Type B pancreatic cell (in vitro differentiated cells): ENCODE measurements around the gene LRRC26. TPM values are rescaled to one million over a fixed set of nuclear protein-coding genes. Genes with fewer than 3 reads are reported as not detected.

Experiments used
- DNase-seq: peaks from one replicate; pipeline ENCODE4 v3.0.0; 2021; ENCODE audit warnings: mixed read lengths; ENCODE audit not compliant: unreplicated experiment; ENCODE audit errors: extremely low spot score
- H3K27ac Mint-ChIP-seq: 2 replicates; pipeline ENCODE4 v1.8.0; 2021; ENCODE audit warnings: mild to moderate bottlenecking, mixed read lengths
- H3K27me3 Mint-ChIP-seq: 2 replicates; pipeline ENCODE4 v1.8.0; 2021; ENCODE audit warnings: mixed read lengths
- H3K36me3 Mint-ChIP-seq: 2 replicates; pipeline ENCODE4 v1.8.0; 2021; ENCODE audit warnings: mixed read lengths
- H3K4me1 Mint-ChIP-seq: one replicate; pipeline ENCODE4 v1.8.0; 2021; ENCODE audit warnings: mixed read lengths; ENCODE audit not compliant: unreplicated experiment
- H3K4me3 Mint-ChIP-seq: 2 replicates; pipeline ENCODE4 v1.8.0; 2021; ENCODE audit warnings: mild to moderate bottlenecking, mixed read lengths
- H3K9me3 Mint-ChIP-seq: 2 replicates; pipeline ENCODE4 v1.8.0; 2021; ENCODE audit warnings: mixed read lengths
- total RNA-seq: library from RNA; stranded (reverse); gene quantifications from 2 replicates; pipeline ENCODE4 v1.2.1, GENCODE V29; 2021; ENCODE audit warnings: low replicate concordance
- TF ChIP-seq, protein P1 (sequence below): fragments of 200-600 bp; sonication (generic); conservative IDR thresholded peaks from 2 replicates; pipeline ENCODE4 v1.5.0; 2021; ENCODE audit warnings: antibody characterized with exemption, mild to moderate bottlenecking

LRRC26 gene
- total RNA-seq, 1 donor from 2014 or later = 0.77 TPM

DNA sequence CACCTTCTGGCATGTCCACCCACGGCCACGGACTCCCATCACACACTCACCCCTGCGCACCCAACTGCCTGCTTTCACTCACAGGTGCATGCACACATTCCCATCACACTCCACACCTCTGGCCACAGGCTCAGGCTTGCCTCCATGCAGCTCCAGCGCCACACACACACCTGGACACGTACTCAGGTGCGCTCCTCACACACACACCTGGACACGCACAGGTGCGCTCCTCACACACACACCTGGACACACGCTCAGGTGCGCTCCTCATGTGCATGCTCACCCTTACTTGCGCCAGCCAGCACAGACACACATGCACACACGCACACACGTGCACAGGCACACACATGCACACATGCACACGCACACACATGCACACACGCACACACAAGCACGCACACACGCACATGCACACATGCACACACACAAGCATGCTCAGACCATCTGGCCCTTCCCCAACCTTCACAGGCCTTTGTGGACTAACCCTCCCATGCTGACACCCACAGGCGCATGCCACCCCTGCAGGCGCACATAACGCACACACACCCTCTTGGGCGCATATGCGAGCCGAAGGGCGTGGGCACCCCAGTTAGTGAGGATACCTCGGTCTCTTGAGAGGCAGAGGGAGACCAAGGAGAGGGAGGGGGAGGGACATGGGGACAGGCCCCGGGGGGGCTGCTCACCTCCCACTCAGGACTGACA is 22.6 kb downstream of the LRRC26 start:
- no peaks in the 10 kb centered on the region for H3K4me1 Mint-ChIP-seq
- H3K27ac Mint-ChIP-seq = peak overlapping the region; percentile 58
- no peaks in the 10 kb centered on the region for H3K36me3 Mint-ChIP-seq
- no peak for DNase-seq
- TF ChIP-seq, protein P1, sequence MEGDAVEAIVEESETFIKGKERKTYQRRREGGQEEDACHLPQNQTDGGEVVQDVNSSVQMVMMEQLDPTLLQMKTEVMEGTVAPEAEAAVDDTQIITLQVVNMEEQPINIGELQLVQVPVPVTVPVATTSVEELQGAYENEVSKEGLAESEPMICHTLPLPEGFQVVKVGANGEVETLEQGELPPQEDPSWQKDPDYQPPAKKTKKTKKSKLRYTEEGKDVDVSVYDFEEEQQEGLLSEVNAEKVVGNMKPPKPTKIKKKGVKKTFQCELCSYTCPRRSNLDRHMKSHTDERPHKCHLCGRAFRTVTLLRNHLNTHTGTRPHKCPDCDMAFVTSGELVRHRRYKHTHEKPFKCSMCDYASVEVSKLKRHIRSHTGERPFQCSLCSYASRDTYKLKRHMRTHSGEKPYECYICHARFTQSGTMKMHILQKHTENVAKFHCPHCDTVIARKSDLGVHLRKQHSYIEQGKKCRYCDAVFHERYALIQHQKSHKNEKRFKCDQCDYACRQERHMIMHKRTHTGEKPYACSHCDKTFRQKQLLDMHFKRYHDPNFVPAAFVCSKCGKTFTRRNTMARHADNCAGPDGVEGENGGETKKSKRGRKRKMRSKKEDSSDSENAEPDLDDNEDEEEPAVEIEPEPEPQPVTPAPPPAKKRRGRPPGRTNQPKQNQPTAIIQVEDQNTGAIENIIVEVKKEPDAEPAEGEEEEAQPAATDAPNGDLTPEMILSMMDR = no peak
- H3K9me3 Mint-ChIP-seq = no peaks in the 10 kb centered on the region
- no peak overlapping the region for H3K4me3 Mint-ChIP-seq
- H3K27me3 Mint-ChIP-seq = peaks cover 31% of the 10 kb centered on the region

DNA sequence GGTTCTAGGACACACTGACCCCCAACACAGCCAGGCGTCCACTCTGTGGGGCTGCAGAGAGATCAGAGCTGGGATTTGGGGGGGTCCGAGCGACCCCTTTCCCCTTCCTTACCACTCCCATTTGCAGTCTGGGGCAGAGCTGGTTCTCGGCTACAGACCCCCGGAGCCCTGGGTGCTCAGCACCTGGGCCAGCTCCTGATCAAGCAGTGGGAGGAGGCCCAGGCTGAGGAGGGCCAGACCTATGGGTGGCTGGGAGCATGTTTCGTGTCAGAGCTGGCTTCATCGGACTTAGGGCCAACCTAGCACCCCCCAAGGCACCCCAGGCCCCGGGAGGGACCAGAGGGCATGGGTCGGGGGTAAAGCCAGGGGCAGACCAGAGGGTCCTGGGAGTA is 23.3 kb downstream of the LRRC26 start:
- no peak for DNase-seq
- H3K4me3 Mint-ChIP-seq = no peak overlapping the region
- H3K4me1 Mint-ChIP-seq = no peaks in the 10 kb centered on the region
- H3K9me3 Mint-ChIP-seq = no peaks in the 10 kb centered on the region
- peaks cover 35% of the 10 kb centered on the region for H3K27me3 Mint-ChIP-seq
- no peak overlapping the region for H3K27ac Mint-ChIP-seq
- TF ChIP-seq, protein P1 = no peak
- H3K36me3 Mint-ChIP-seq = no peaks in the 10 kb centered on the region

DNA sequence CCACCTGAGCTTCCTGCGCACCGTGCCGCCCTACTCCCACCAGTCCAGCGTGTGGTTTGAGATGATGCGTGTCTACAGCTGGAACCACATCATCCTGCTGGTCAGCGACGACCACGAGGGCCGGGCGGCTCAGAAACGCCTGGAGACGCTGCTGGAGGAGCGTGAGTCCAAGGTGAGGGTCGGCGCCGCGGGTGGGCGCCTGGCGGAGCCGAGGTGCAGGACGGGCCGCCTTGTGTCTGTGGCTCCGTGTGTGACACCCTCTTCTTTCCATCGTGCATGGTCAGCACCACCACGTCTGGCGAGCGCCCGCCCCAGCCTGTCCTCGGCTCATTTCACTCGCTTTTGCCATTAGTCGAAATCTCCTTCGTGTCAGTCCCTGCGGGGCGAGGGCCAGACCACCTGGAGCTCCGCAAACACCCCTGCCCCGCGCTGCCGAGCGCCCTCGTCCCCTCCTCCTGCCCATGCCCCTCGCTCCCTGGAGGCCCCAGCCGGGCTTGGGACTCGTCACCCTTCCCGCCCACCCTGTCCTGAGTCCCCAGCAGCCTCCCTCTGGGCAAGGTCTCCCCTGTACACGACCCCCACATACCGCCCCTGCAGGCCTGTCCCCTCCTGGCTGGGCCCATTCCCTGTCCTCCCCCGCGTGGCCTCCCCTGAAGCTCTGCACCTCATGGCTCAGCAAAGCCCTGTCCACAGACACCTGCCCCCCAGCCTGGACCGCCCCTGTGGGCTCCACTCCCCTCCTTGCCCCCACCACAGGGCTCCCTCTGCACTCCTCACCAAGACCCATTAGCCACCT is 23.9 kb downstream of the LRRC26 start:
- Mint-ChIP-seq H3K4me3 (no peak overlapping the region), H3K4me1 (no peaks in the 10 kb centered on the region), H3K36me3 (no peaks in the 10 kb centered on the region), H3K27ac (no peak overlapping the region), H3K9me3 (no peaks in the 10 kb centered on the region), H3K27me3 (peaks cover 39% of the 10 kb centered on the region)
- no peak for DNase-seq
- TF ChIP-seq, protein P1 = no peak

DNA sequence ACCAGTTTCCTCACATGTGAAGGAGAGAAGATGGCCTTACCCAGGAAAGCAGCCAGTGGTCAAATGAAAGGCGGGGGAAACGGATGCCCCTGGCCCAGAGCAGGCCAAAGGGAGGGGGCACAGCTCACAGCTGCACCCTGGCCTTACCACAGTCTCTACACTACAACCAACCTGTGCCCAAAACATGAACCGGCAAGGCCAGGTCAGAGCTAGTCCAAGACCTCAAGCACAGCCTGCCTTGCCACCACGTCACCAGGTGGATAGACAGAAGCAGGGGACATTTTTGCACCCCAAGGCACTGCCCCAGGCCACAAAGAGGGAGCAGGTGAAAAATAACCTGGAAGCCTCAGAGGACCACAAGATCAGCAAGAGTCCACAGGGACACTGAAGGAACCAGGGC is 26.4 kb downstream of the LRRC26 start:
- peaks cover 57% of the 10 kb centered on the region for H3K27me3 Mint-ChIP-seq
- DNase-seq = no peak
- TF ChIP-seq, protein P1 = no peak
- H3K4me1 Mint-ChIP-seq = no peaks in the 10 kb centered on the region
- H3K4me3 Mint-ChIP-seq = no peak overlapping the region
- no peaks in the 10 kb centered on the region for H3K9me3 Mint-ChIP-seq
- H3K36me3 Mint-ChIP-seq = no peaks in the 10 kb centered on the region
- no peak overlapping the region for H3K27ac Mint-ChIP-seq

DNA sequence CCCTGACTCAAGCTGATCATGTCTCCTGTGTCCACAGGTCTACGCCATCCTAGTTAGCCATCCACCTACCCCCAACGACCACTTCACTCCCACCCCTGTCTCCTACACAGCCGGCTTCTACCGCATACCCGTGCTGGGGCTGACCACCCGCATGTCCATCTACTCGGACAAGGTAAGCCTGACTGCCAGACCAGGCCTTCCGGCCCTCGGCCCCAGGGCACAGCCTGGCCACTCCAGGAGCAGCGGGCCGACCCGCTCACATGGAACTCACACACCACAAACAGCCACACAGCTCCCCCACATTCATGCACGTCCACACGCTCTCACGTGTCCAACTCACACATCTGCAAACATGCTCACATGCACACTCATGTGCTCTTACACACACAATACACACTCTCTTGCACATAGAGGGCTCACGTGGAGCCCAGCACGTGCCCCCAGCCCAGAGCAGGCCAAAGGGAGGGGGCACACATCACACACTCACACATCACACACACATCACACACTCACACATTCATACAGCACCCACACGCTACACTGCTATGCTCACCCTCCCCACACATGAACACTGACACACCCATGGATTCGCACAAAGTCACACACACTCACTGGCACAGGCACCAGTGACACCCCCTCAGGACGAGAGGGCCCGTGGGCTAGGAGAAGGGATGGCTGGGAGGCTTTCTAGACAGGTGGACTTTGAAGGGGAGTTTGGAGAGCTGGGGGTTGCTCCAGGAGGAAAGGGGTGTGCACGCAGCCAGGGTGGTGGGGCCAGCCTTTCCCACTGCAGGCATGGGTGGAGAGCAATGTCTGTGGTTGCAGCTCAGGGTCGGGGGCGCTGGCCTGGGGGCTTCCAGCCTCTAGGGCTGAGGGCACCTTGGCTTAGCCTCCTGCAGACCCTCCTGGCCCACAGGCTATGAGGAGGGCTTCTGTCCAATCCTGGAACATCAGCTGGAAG is 27.6 kb downstream of the LRRC26 start:
- no peak for DNase-seq
- Mint-ChIP-seq H3K4me3 (no peak overlapping the region), H3K9me3 (no peaks in the 10 kb centered on the region), H3K27ac (no peak overlapping the region), H3K36me3 (no peaks in the 10 kb centered on the region), H3K27me3 (peaks cover 63% of the 10 kb centered on the region), H3K4me1 (no peaks in the 10 kb centered on the region)
- TF ChIP-seq, protein P1 = no peak
